C4-2B (cell line): Measurements from ENCODE around the gene CLDN18.

Experiments
- CTCF ChIP-seq: fragments of 450-650 bp; conservative IDR thresholded peaks from 2 replicates; pipeline ENCODE4 v1.5.1; 2017; ENCODE audit warnings: mild to moderate bottlenecking
- ZFX ChIP-seq: fragments of 450-650 bp; IDR thresholded peaks from 2 replicates; pipeline ENCODE4 v1.6.1; 2017

- TF ChIP-seq CTCF (no peak), ZFX (no peak)
Measured at GRCh38 chr3:138003069-138003468, 6.9 kb upstream of the CLDN18 start.
